Type B pancreatic cell (in vitro differentiated cells): ENCODE measurements around the gene RIMBP2. TPM values are rescaled to one million over a fixed set of nuclear protein-coding genes. Genes with fewer than 3 reads are reported as not detected.

Experiments used
- DNase-seq: peaks from one replicate; pipeline ENCODE4 v3.0.0; 2021; ENCODE audit warnings: mixed read lengths; ENCODE audit not compliant: unreplicated experiment; ENCODE audit errors: extremely low spot score
- H3K27ac Mint-ChIP-seq: 2 replicates; pipeline ENCODE4 v1.8.0; 2021; ENCODE audit warnings: mild to moderate bottlenecking, mixed read lengths
- H3K27me3 Mint-ChIP-seq: 2 replicates; pipeline ENCODE4 v1.8.0; 2021; ENCODE audit warnings: mixed read lengths
- H3K36me3 Mint-ChIP-seq: 2 replicates; pipeline ENCODE4 v1.8.0; 2021; ENCODE audit warnings: mixed read lengths
- H3K4me1 Mint-ChIP-seq: one replicate; pipeline ENCODE4 v1.8.0; 2021; ENCODE audit warnings: mixed read lengths; ENCODE audit not compliant: unreplicated experiment
- H3K4me3 Mint-ChIP-seq: 2 replicates; pipeline ENCODE4 v1.8.0; 2021; ENCODE audit warnings: mild to moderate bottlenecking, mixed read lengths
- H3K9me3 Mint-ChIP-seq: 2 replicates; pipeline ENCODE4 v1.8.0; 2021; ENCODE audit warnings: mixed read lengths
- total RNA-seq: library from RNA; stranded (reverse); gene quantifications from 2 replicates; pipeline ENCODE4 v1.2.1, GENCODE V29; 2021; ENCODE audit warnings: low replicate concordance
- TF ChIP-seq, protein P1 (sequence below): fragments of 200-600 bp; sonication (generic); conservative IDR thresholded peaks from 2 replicates; pipeline ENCODE4 v1.5.0; 2021; ENCODE audit warnings: antibody characterized with exemption, mild to moderate bottlenecking

The RIMBP2 gene
- total RNA-seq, 1 donor from 2014 or later, result 23.7 TPM

GRCh38 chr12:130486891-130487416 lies 229.1 kb downstream of the RIMBP2 start:
- TF ChIP-seq, protein P1, sequence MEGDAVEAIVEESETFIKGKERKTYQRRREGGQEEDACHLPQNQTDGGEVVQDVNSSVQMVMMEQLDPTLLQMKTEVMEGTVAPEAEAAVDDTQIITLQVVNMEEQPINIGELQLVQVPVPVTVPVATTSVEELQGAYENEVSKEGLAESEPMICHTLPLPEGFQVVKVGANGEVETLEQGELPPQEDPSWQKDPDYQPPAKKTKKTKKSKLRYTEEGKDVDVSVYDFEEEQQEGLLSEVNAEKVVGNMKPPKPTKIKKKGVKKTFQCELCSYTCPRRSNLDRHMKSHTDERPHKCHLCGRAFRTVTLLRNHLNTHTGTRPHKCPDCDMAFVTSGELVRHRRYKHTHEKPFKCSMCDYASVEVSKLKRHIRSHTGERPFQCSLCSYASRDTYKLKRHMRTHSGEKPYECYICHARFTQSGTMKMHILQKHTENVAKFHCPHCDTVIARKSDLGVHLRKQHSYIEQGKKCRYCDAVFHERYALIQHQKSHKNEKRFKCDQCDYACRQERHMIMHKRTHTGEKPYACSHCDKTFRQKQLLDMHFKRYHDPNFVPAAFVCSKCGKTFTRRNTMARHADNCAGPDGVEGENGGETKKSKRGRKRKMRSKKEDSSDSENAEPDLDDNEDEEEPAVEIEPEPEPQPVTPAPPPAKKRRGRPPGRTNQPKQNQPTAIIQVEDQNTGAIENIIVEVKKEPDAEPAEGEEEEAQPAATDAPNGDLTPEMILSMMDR, result no peak
- no peaks in the 10 kb centered on the region for H3K36me3 Mint-ChIP-seq
- H3K27me3 Mint-ChIP-seq, result no peaks in the 10 kb centered on the region
- no peak overlapping the region for H3K4me3 Mint-ChIP-seq
- H3K4me1 Mint-ChIP-seq, result peaks cover 3% of the 10 kb centered on the region
- no peak for DNase-seq
- no peaks in the 10 kb centered on the region for H3K9me3 Mint-ChIP-seq
- H3K27ac Mint-ChIP-seq, result no peak overlapping the region

DNA sequence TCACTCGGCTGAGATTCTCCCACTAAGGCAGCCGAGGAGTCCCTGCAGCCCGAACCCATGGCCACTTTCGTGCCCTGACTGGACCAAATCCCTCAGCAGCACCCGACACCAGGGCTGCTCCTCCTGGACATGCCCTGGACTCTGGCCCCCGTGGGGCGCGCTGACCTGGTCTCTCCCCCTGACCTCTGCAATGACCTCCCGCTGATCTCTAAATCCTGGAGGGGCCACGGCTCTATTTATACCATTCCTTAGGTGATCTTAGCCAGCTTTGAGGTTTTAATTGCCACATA lies 230.0 kb downstream of the RIMBP2 start:
- Mint-ChIP-seq H3K4me1 (peaks cover 3% of the 10 kb centered on the region), H3K27me3 (no peaks in the 10 kb centered on the region), H3K9me3 (no peaks in the 10 kb centered on the region), H3K27ac (no peak overlapping the region), H3K4me3 (no peak overlapping the region), H3K36me3 (no peaks in the 10 kb centered on the region)
- TF ChIP-seq, protein P1, result no peak
- no peak for DNase-seq

- DNase-seq, result no peak
- no peaks in the 10 kb centered on the region for H3K27me3 Mint-ChIP-seq
- H3K4me3 Mint-ChIP-seq, result no peak overlapping the region
- H3K4me1 Mint-ChIP-seq, result peaks cover 3% of the 10 kb centered on the region
- H3K36me3 Mint-ChIP-seq, result no peaks in the 10 kb centered on the region
- no peaks in the 10 kb centered on the region for H3K9me3 Mint-ChIP-seq
- H3K27ac Mint-ChIP-seq, result no peak overlapping the region
- TF ChIP-seq, protein P1, result no peak
Measured at GRCh38 chr12:130485291-130486145, 230.6 kb downstream of the RIMBP2 start.

DNA sequence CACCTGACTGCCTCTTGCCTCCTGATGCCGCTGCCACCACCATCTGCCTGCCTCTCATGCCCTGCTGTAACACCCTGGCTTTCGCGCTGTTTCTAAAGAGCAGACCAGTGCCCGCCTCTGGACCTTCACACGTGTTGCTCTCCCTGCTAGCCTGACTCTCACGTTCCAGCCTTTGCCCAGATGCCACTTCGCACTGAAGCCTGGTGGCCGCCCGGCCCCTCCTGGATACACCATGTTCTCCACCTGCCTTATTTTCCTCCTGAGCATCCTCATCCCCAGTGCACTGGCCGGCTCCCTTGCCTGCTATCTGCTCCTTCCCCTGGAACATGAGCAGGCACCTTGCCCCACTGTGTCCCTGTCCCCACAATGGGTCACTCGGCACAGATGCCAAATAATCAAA lies 231.9 kb downstream of the RIMBP2 start:
- Mint-ChIP-seq H3K4me3 (no peak overlapping the region), H3K27me3 (no peaks in the 10 kb centered on the region), H3K27ac (no peak overlapping the region), H3K9me3 (no peaks in the 10 kb centered on the region), H3K4me1 (peaks cover 3% of the 10 kb centered on the region), H3K36me3 (no peaks in the 10 kb centered on the region)
- DNase-seq, result no peak
- TF ChIP-seq, protein P1, result no peak

DNA sequence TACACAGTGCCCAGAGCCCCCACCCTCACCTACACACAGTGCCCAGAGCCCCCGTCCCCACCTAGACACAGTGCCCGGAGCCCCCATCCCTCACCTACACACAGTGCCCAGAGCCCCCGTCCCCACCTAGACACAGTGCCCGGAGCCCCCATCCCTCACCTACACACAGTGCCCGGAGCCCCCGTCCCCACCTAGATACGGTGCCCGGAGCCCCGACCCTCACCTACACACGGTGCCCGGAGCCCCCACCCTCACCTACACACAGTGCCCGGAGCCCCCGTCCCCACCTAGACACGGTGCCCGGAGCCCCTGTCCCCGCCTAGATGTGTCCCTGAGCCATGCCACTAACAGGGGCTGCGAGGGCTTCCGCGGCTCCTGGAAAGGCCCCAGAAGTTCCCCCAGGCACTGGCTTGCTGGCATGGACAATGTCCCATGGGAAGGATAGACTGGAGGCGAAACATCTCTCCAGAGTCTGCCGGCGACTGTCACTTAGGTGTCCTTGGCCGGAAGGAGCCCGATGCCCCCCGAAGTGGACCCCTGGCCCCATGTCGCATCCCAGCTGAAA lies 232.4 kb downstream of the RIMBP2 start:
- H3K4me1 Mint-ChIP-seq, result peaks cover 3% of the 10 kb centered on the region
- H3K27ac Mint-ChIP-seq, result no peak overlapping the region
- TF ChIP-seq, protein P1, result no peak
- DNase-seq, result no peak
- H3K36me3 Mint-ChIP-seq, result no peaks in the 10 kb centered on the region
- no peaks in the 10 kb centered on the region for H3K27me3 Mint-ChIP-seq
- no peak overlapping the region for H3K4me3 Mint-ChIP-seq
- no peaks in the 10 kb centered on the region for H3K9me3 Mint-ChIP-seq
